H1 (cell line): ENCODE results near the gene CREB3. TPM values are rescaled to one million over a fixed set of nuclear protein-coding genes. Genes with fewer than 3 reads are reported as not detected.

ENCODE experiments used
- CTCF ChIA-PET: fragments of 300-600 bp; sonication (Branson Sonifier 250); formaldehyde crosslinking; loops from one replicate; lab custom pipeline; 2021; ENCODE audit not compliant: partially characterized antibody; lab: Charles Lee
- POLR2A ChIA-PET: fragments of 300-600 bp; sonication (Branson Sonifier 250); formaldehyde crosslinking; loops from one replicate; lab custom pipeline; 2021; ENCODE audit warnings: inconsistent platforms; ENCODE audit not compliant: partially characterized antibody; lab: Charles Lee
- DNase-seq, 2 experiments: peaks; one replicate each; pipeline versions ENCODE4 v3.0.0 to v3.0.0-alpha.2; 2010 to 2022; ENCODE audit warnings: low spot score in 2 of 2, low read depth in 1 of 2, mixed read lengths in 1 of 2
- FAIRE-seq: peaks from 2 replicates; lab custom pipeline; 2011; peaks lifted over from hg19 to GRCh38; lab: Jason Lieb, UNC
- H2AFZ ChIP-seq: 2 replicates; pipeline ENCODE4 v1.8.1; 2012; ENCODE audit warnings: low read length, inconsistent platforms
- H2AK5ac ChIP-seq: 2 replicates; pipeline ENCODE4 v1.6.1; 2013; ENCODE audit warnings: low read depth, low read length
- H2BK120ac ChIP-seq: replicated peaks from 2 replicates; pipeline ENCODE3; 2013; ENCODE audit warnings: low read depth, low read length, inconsistent platforms
- H2BK12ac ChIP-seq: 2 replicates; pipeline ENCODE4 v1.6.1; 2013; ENCODE audit warnings: low read depth, low read length
- H2BK15ac ChIP-seq: 2 replicates; pipeline ENCODE4 v1.6.1; 2013; ENCODE audit warnings: low read length
- H2BK20ac ChIP-seq: 2 replicates; pipeline ENCODE4 v1.6.1; 2013; ENCODE audit warnings: low read length
- H2BK5ac ChIP-seq: 2 replicates; pipeline ENCODE4 v1.6.1; 2013; ENCODE audit warnings: low read depth, low read length
- H3K14ac ChIP-seq: 2 replicates; pipeline ENCODE4 v1.6.1; 2013; ENCODE audit warnings: inconsistent platforms; ENCODE audit not compliant: insufficient read length
- H3K18ac ChIP-seq: 2 replicates; pipeline ENCODE4 v1.6.1; 2013; ENCODE audit warnings: low read length; ENCODE audit errors: extremely low read depth
- H3K23ac ChIP-seq: 2 replicates; pipeline ENCODE4 v1.6.1; 2013; ENCODE audit warnings: inconsistent platforms; ENCODE audit not compliant: insufficient read length
- H3K23me2 ChIP-seq: 2 replicates; pipeline ENCODE4 v1.6.1; 2013; ENCODE audit warnings: low read depth, low read length
- H3K27ac ChIP-seq: 2 replicates; pipeline ENCODE4 v1.6.1; 2011; ENCODE audit warnings: low read depth, low read length, inconsistent platforms
- H3K27me3 ChIP-seq, 4 experiments: replicated peaks in 1 of 4; 1 replicate in 1 of 4; 2 replicates in 3 of 4; pipeline versions ENCODE4 v1.6.1 to v1.8.1; 2011 to 2013; ENCODE audit warnings: low read length in 3 of 4, mild to moderate bottlenecking in 3 of 4, inconsistent platforms in 2 of 4, mixed read lengths in 2 of 4, moderate library complexity in 1 of 4; ENCODE audit not compliant: control insufficient read depth in 3 of 4, insufficient read depth in 3 of 4; ENCODE audit errors: extremely low read depth in 1 of 4
- H3K36me3 ChIP-seq, 4 experiments: 2 replicates each; pipeline versions ENCODE4 v1.6.1 to v1.8.1; 2011 to 2013; ENCODE audit warnings: mild to moderate bottlenecking in 4 of 4, low read length in 3 of 4, moderate library complexity in 2 of 4, control low read depth in 1 of 4, inconsistent platforms in 1 of 4; ENCODE audit not compliant: insufficient read depth in 4 of 4, control insufficient read depth in 2 of 4
- H3K4ac ChIP-seq: replicated peaks from 2 replicates; pipeline ENCODE3; 2013; ENCODE audit warnings: low read length, low read depth, mixed read lengths, inconsistent platforms; ENCODE audit not compliant: insufficient read length
- H3K4me1 ChIP-seq, 4 experiments: replicated peaks in 1 of 4; 1 replicate in 1 of 4; 2 replicates in 3 of 4; pipeline versions ENCODE4 v1.6.1 to v1.8.1; 2011 to 2013; ENCODE audit warnings: low read length in 3 of 4, inconsistent platforms in 2 of 4, mixed read lengths in 1 of 4; ENCODE audit not compliant: insufficient read depth in 4 of 4, control insufficient read depth in 3 of 4
- H3K4me2 ChIP-seq, 2 experiments: 2 replicates each; pipeline versions ENCODE4 v1.6.1 to v1.8.1; 2011 to 2013; ENCODE audit warnings: low read depth in 2 of 2, low read length in 2 of 2, control low read depth in 1 of 2, inconsistent platforms in 1 of 2, mild to moderate bottlenecking in 1 of 2; ENCODE audit not compliant: insufficient read depth in 1 of 2
- H3K4me3 ChIP-seq, 4 experiments: fragments of 200-600, 300-600 bp in 1 of 4; sonication (generic), shearing (Covaris generic), sonication (Bioruptor Twin) in 1 of 4; 2 replicates each; pipeline versions ENCODE4 v1.5.1 to v1.8.1; 2011 to 2016; ENCODE audit warnings: low read length in 4 of 4, low read depth in 3 of 4, control low read depth in 2 of 4, inconsistent platforms in 2 of 4, mild to moderate bottlenecking in 2 of 4, mixed read lengths in 1 of 4, moderate library complexity in 1 of 4; ENCODE audit not compliant: insufficient read depth in 2 of 4; ENCODE audit errors: extremely low read depth in 1 of 4
- H3K56ac ChIP-seq: replicated peaks from 2 replicates; pipeline ENCODE3; 2013; ENCODE audit warnings: low read depth, mild to moderate bottlenecking, mixed read lengths, low read length, inconsistent platforms; ENCODE audit not compliant: insufficient read length
- H3K79me1 ChIP-seq: 2 replicates; pipeline ENCODE4 v1.6.1; 2013; ENCODE audit warnings: low read depth, low read length, control low read depth
- H3K79me2 ChIP-seq, 2 experiments: 2 replicates each; pipeline versions ENCODE4 v1.6.1 to v1.8.1; 2012 to 2013; ENCODE audit warnings: low read length in 2 of 2, mild to moderate bottlenecking in 2 of 2, inconsistent platforms in 1 of 2; ENCODE audit not compliant: insufficient read depth in 2 of 2, control insufficient read depth in 1 of 2
- H3K9ac ChIP-seq, 4 experiments: replicated peaks in 1 of 4; 1 replicate in 1 of 4; 2 replicates in 3 of 4; pipeline versions ENCODE4 v1.6.1 to v1.8.1; 2011 to 2013; ENCODE audit warnings: low read depth in 3 of 4, low read length in 3 of 4, control low read depth in 2 of 4, mild to moderate bottlenecking in 2 of 4, moderate library complexity in 2 of 4, inconsistent platforms in 1 of 4; ENCODE audit errors: extremely low read depth in 1 of 4
- H3K9me3 ChIP-seq, 2 experiments: 2 replicates each; pipeline versions ENCODE4 v1.6.1 to v1.8.1; 2012 to 2013; ENCODE audit warnings: mild to moderate bottlenecking in 2 of 2, moderate library complexity in 2 of 2, control low read depth in 1 of 2, inconsistent platforms in 1 of 2, low read depth in 1 of 2, low read length in 1 of 2, mixed read lengths in 1 of 2; ENCODE audit not compliant: insufficient read depth in 2 of 2
- H4K20me1 ChIP-seq, 2 experiments: replicated peaks in 1 of 2; 2 replicates each; pipeline versions ENCODE3 to v1.8.1; 2011 to 2013; ENCODE audit warnings: inconsistent platforms in 2 of 2, low read length in 2 of 2, mild to moderate bottlenecking in 1 of 2; ENCODE audit not compliant: insufficient read depth in 2 of 2, control insufficient read depth in 1 of 2
- H4K5ac ChIP-seq: 2 replicates; pipeline ENCODE4 v1.6.1; 2013; ENCODE audit warnings: low read length, low read depth, mixed read lengths, inconsistent platforms; ENCODE audit not compliant: insufficient read length
- H4K8ac ChIP-seq: 2 replicates; pipeline ENCODE4 v1.8.0; 2013; ENCODE audit warnings: mild to moderate bottlenecking, moderate library complexity, low read length, inconsistent platforms; ENCODE audit not compliant: insufficient read depth; ENCODE audit errors: extremely low read depth
- H4K91ac ChIP-seq: replicated peaks from 2 replicates; pipeline ENCODE3; 2013; ENCODE audit warnings: low read length, mixed read lengths, inconsistent platforms; ENCODE audit not compliant: insufficient read length
- ASH2L ChIP-seq: fragments of 200-600, 300-600 bp; sonication (generic); IDR thresholded peaks from one replicate; pipeline ENCODE4 v1.7.1; 2017; ENCODE audit warnings: low read length
- BACH1 ChIP-seq: IDR thresholded peaks from 2 replicates; pipeline ENCODE4 v1.6.1; 2012; ENCODE audit warnings: low read length, improper control_type of control experiment
- HDAC2 ChIP-seq, 2 experiments: fragments of 300-600 bp in 1 of 2; sonication (generic) in 1 of 2; IDR thresholded peaks; 2 replicates each; pipeline ENCODE4 v1.6.1; 2011 to 2012; ENCODE audit warnings: low read depth in 2 of 2, low read length in 2 of 2, mild to moderate bottlenecking in 2 of 2, moderate library complexity in 2 of 2, borderline replicate concordance in 1 of 2, inconsistent platforms in 1 of 2
- KDM4A ChIP-seq: IDR thresholded peaks from one replicate; pipeline ENCODE4 v1.7.1; 2012; ENCODE audit warnings: low read depth, mild to moderate bottlenecking, moderate library complexity, low read length, inconsistent platforms; ENCODE audit not compliant: severe bottlenecking
- MAX ChIP-seq: IDR thresholded peaks from 2 replicates; pipeline ENCODE4 v1.6.1; 2012; ENCODE audit warnings: inconsistent platforms
- PHF8 ChIP-seq: fragments of 200-600 bp; sonication (generic); conservative IDR thresholded peaks from 2 replicates; pipeline ENCODE4 v1.7.1; 2012; ENCODE audit warnings: low read depth, mild to moderate bottlenecking, inconsistent platforms, low read length, moderate library complexity
- RFX5 ChIP-seq: IDR thresholded peaks from 2 replicates; pipeline ENCODE4 v1.6.1; 2011; ENCODE audit warnings: low read depth, low read length, improper control_type of control experiment, borderline replicate concordance
- SRF ChIP-seq: IDR thresholded peaks from 2 replicates; pipeline ENCODE4 v1.6.1; 2011; ENCODE audit warnings: mild to moderate bottlenecking, low read depth, low read length, moderate library complexity
- TAF1 ChIP-seq: IDR thresholded peaks from 2 replicates; pipeline ENCODE4 v1.6.1; 2011; ENCODE audit warnings: mild to moderate bottlenecking, low read depth, low read length
- TAF7 ChIP-seq: optimal IDR thresholded peaks from 2 replicates; pipeline ENCODE3; 2011; ENCODE audit warnings: low read depth, mild to moderate bottlenecking, inconsistent platforms, low read length, moderate library complexity, borderline replicate concordance
- WGBS, 2 experiments: shearing (Covaris generic) in 1 of 2; methylation state at CpG; one replicate each; pipeline versions ENCODE4 v1.1.6 to v1.1.7; 2013 to 2015; ENCODE audit warnings: low lambda C conversion rate in 2 of 2, mixed read lengths in 2 of 2, inconsistent platforms in 1 of 2, low coverage in 1 of 2, missing lambda C conversion rate in 1 of 2; ENCODE audit not compliant: insufficient replicate concordance in 2 of 2, insufficient coverage in 1 of 2, insufficient read length in 1 of 2; ENCODE audit errors: extremely low coverage in 1 of 2, missing lambda C conversion rate in 1 of 2; 5-methylcytosine and 5-hydroxymethylcytosine counted together
- polyA plus RNA-seq, 7 experiments: library from polyadenylated mRNA; depleted of rRNA in 3 of 7; stranded (reverse) in 5 of 7; unstranded in 2 of 7; fragments of >200 nt in 5 of 7; fragments of 200-250 nt in 2 of 7; gene quantifications; 1 replicate in 5 of 7; 2 replicates in 1 of 7; 4 replicates in 1 of 7; pipeline versions ENCODE4 v1.2.1 to v1.2.3, GENCODE V29; 2011 to 2013; ENCODE audit warnings: missing spikeins in 2 of 7, mixed read lengths in 2 of 7
- total RNA-seq: library from RNA; stranded (reverse); fragmentation: NEBNext Ultra II Directional; extraction: Animal tissue kit (Norgen Biotek cat#: 25700); gene quantifications from 2 replicates; pipeline ENCODE4 v1.2.1, GENCODE V29; 2021

CREB3 gene
- total and polyA plus RNA-seq, 2 of the 8 experiments (the other 6 are each of a cell fraction or from before 2014, with no cell fraction given): 24.4 to 25.7 TPM

DNA sequence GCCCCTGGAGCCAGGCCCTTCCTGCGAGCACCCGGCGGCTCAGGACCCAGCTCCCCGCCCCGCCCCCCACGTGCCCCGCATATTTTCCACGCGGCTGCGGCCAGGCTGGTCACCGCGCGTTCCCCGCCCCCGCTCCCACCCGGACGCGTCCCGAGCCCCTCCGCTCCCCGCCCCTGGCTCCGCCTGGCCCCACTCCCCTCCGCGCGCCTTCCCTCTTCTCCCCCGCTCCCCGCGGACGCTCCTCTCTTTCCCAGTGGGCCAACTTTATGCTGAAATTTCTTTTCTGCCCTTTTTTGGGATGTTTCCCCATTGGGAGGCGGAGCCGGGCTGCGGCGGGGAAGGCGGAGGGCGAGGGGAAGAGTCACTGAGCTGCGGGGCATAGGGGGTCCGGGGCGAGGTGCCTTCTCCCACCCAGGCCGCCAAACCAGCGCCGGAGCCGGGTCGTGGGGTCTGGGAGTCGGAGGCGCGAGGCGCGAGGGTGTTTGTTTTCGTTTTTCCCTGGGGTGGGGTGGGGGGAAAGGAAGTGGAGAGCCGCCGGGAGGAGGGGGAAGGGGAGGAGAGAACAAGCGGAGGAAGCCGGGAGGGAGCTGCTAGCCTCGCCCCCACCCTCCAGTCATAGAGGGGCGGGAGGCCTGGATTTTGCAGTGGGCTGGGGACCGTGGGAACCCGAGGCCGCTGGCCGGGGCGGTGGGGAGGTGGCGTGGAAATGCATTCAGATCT is 41.7 kb upstream of the CREB3 start:
- FAIRE-seq (no peak), DNase-seq (peak in 1 of 2 experiments; percentile 84)
- peaks cover 5 to 8% of the 10 kb centered on the region in 2 experiments for H4K20me1 ChIP-seq
- H3K36me3 ChIP-seq: peaks cover 0 to 7% (median 5%) of the 10 kb centered on the region in 4 experiments; a peak in 5 of 8 replicates
- peaks cover 12% of the 10 kb centered on the region for H3K23me2 ChIP-seq
- H2BK12ac ChIP-seq: peak overlapping the region; percentile 45; the same call in 1 of the 2 replicates
- H3K4me2 ChIP-seq: peak overlapping the region; percentile 84 to 90
- peaks cover 6 to 15% (median 8%) of the 10 kb centered on the region in 4 experiments; a peak in 6 of 7 replicates for H3K4me1 ChIP-seq
- 0 out of 2 replicates have a peak overlapping the region, but pooled peaks have one; percentile 98 for H2BK15ac ChIP-seq
- H3K4me3 ChIP-seq: peak overlapping the region; percentile 72 to 99 (median 82)
- no peaks in the 10 kb centered on the region for H3K27me3 ChIP-seq
- H3K79me2 ChIP-seq: peaks cover 0 to 21% of the 10 kb centered on the region in 2 experiments; a peak in 2 of 4 replicates
- H3K79me1 ChIP-seq: peaks cover 2% of the 10 kb centered on the region; the same call in 1 of the 2 replicates
- no peak overlapping the region for H4K91ac ChIP-seq
- H3K4ac ChIP-seq: peak overlapping the region; percentile 4
- no peak overlapping the region for H2AK5ac ChIP-seq
- ChIA-PET POLR2A (interaction anchor here (0.9 to 14.9 kb wide), 19 partner anchors 10 to 611 kb away, joined by 3 to 158 read pairs (median 5); partner anchors contain the start of genes ARHGEF39, CA9, CCDC107 and CREB3), CTCF (interaction anchor here (0.8 to 14.1 kb wide), 12 partner anchors 10 to 213 kb away, joined by 3 to 347 read pairs (median 7); partner anchors contain the start of genes ARHGEF39, CA9, CCDC107 and RMRP)
- no peak overlapping the region for H3K27ac ChIP-seq
- 1% methylated on average over 26 of the region's 61 CpGs; no CpG with 5 or more reads in 1 of the 2 experiments for WGBS, 2 experiments
- peak overlapping the region; percentile 46 for H3K56ac ChIP-seq
- H4K5ac ChIP-seq: peak overlapping the region; percentile 62
- 0 out of 2 replicates have a peak overlapping the region, but pooled peaks have one; percentile 1 for H2BK20ac ChIP-seq
- H3K9ac ChIP-seq: peak overlapping the region in 2 of 4 experiments; percentile 12 to 45; a peak in 1 of 7 replicates
- H3K18ac ChIP-seq: peak overlapping the region; percentile 88
- no peak overlapping the region for H2BK120ac ChIP-seq
- H2AFZ ChIP-seq: peak overlapping the region; percentile 95
- no peaks in the 10 kb centered on the region for H3K9me3 ChIP-seq
- H4K8ac ChIP-seq: no peak overlapping the region
- H2BK5ac ChIP-seq: peak overlapping the region; percentile 60; the same call in 1 of the 2 replicates
- H3K14ac ChIP-seq: no peak overlapping the region
- H3K23ac ChIP-seq: no peak overlapping the region
- no peak for TF ChIP-seq BACH1
- peak; percentile 48; the same call in 1 of the 2 replicates for TF ChIP-seq PHF8
- 0 out of 2 replicates have a peak, but pooled peaks have one; percentile 27 for TF ChIP-seq MAX
- 0 out of 4 replicates have a peak, but pooled peaks of 1 of the 2 experiments have one; percentile 38 for TF ChIP-seq HDAC2 (IDR thresholded peaks at IDR 0.05; ENCODE audit: borderline replicate concordance in 1 of 2, low read depth in 2 of 2, low read length in 2 of 2)
- peak; percentile 39 for TF ChIP-seq TAF7
- peak; percentile 74 for TF ChIP-seq SRF
- peak; percentile 80 for TF ChIP-seq ASH2L
- TF ChIP-seq TAF1: peak; percentile 17; the same call in 1 of the 2 replicates
- TF ChIP-seq KDM4A: peak; percentile 8
- TF ChIP-seq RFX5: no peak
